Measurements from ENCODE around the gene REPS1.
A peak's percentile ranks its signal among the peaks of the same experiment; 100 is the strongest.

REPS1 gene

GRCh38 chr6:138975815-138976214 is 12.2 kb downstream of the REPS1 start:
- Histone ChIP-seq H3K36me3 (ENCODE audit: control insufficient read depth in 1 of 2, insufficient read depth in 2 of 2, low read length in 2 of 2) (no peaks in the 10 kb centered on the region), H2BK120ac (ENCODE audit: insufficient read depth, low read length, poor library complexity) (no peak overlapping the region), H4K8ac (ENCODE audit: low read depth, low read length) (no peak overlapping the region), H3K14ac (ENCODE audit: low read length) (no peak overlapping the region), H2BK12ac (ENCODE audit: low read length) (no peak overlapping the region), H3K27ac (ENCODE audit: low read depth, low read length) (no peak overlapping the region), H3K4ac (ENCODE audit: low read depth, low read length) (no peak overlapping the region), H3K79me2 (ENCODE audit: control insufficient read depth, insufficient read depth, low read length, poor library complexity) (peaks cover 6% of the 10 kb centered on the region), H3K9me3 (ENCODE audit: insufficient read depth, low read depth, low read length) (no peaks in the 10 kb centered on the region), H3K4me1 (ENCODE audit: control insufficient read depth in 1 of 2, insufficient read depth in 2 of 2, low read length in 2 of 2) (peaks cover 0 to 6% of the 10 kb centered on the region in 2 experiments), H3K23ac (ENCODE audit: low read length) (no peak overlapping the region), H3K4me3 (ENCODE audit: low read depth, low read length) (no peak overlapping the region), H2AK5ac (ENCODE audit: low read length) (no peak overlapping the region), H2AFZ (ENCODE audit: insufficient read depth, low read length, poor library complexity) (no peak overlapping the region), H4K91ac (ENCODE audit: low read depth, low read length) (no peak overlapping the region), H3K27me3 (ENCODE audit: insufficient read depth, low read length) (no peaks in the 10 kb centered on the region), H3K18ac (ENCODE audit: low read length) (no peak overlapping the region), H3K9ac (ENCODE audit: low read length) (no peak overlapping the region), H4K12ac (ENCODE audit: low read depth, low read length) (no peak overlapping the region), H3K79me1 (ENCODE audit: low read length) (no peaks in the 10 kb centered on the region), H3K4me2 (ENCODE audit: low read length) (no peak overlapping the region), H2BK5ac (ENCODE audit: low read depth, low read length, poor library complexity) (no peak overlapping the region)
- WGBS (ENCODE audit: extremely low coverage, insufficient coverage, insufficient read length): no CpG with 5 or more reads among the region's 4 CpGs
- no peak for DNase-seq

GRCh38 chr6:138973466-138974153 is 14.4 kb downstream of the REPS1 start:
- H2BK120ac ChIP-seq (ENCODE audit: insufficient read depth, low read length, poor library complexity): no peak overlapping the region
- no peak overlapping the region for H4K8ac ChIP-seq (ENCODE audit: low read depth, low read length)
- no peaks in the 10 kb centered on the region for H3K36me3 ChIP-seq (ENCODE audit: control insufficient read depth in 1 of 2, insufficient read depth in 2 of 2, low read length in 2 of 2)
- DNase-seq: peak in 1 of 2 donors; percentile 18
- H3K4ac ChIP-seq (ENCODE audit: low read depth, low read length): no peak overlapping the region
- no peak overlapping the region for H3K9ac ChIP-seq (ENCODE audit: low read length)
- no peak overlapping the region for H2AFZ ChIP-seq (ENCODE audit: insufficient read depth, low read length, poor library complexity)
- no peaks in the 10 kb centered on the region for H3K79me1 ChIP-seq (ENCODE audit: low read length)
- no peaks in the 10 kb centered on the region for H3K27me3 ChIP-seq (ENCODE audit: insufficient read depth, low read length)
- no peak overlapping the region for H4K91ac ChIP-seq (ENCODE audit: low read depth, low read length)
- no peak overlapping the region for H4K12ac ChIP-seq (ENCODE audit: low read depth, low read length)
- H2AK5ac ChIP-seq (ENCODE audit: low read length): no peak overlapping the region
- peaks cover 9% of the 10 kb centered on the region for H3K79me2 ChIP-seq (ENCODE audit: control insufficient read depth, insufficient read depth, low read length, poor library complexity)
- no peak overlapping the region for H3K4me3 ChIP-seq (ENCODE audit: low read depth, low read length)
- no peak overlapping the region for H2BK5ac ChIP-seq (ENCODE audit: low read depth, low read length, poor library complexity)
- H2BK12ac ChIP-seq (ENCODE audit: low read length): no peak overlapping the region
- no peak overlapping the region for H3K18ac ChIP-seq (ENCODE audit: low read length)
- no peaks in the 10 kb centered on the region for H3K9me3 ChIP-seq (ENCODE audit: insufficient read depth, low read depth, low read length)
- H3K23ac ChIP-seq (ENCODE audit: low read length): no peak overlapping the region
- H3K4me1 ChIP-seq (ENCODE audit: control insufficient read depth in 1 of 2, insufficient read depth in 2 of 2, low read length in 2 of 2): peaks cover 0 to 6% of the 10 kb centered on the region in 2 experiments
- WGBS (ENCODE audit: extremely low coverage, insufficient coverage, insufficient read length): no CpG with 5 or more reads among the region's 2 CpGs
- H3K14ac ChIP-seq (ENCODE audit: low read length): no peak overlapping the region
- H3K27ac ChIP-seq (ENCODE audit: low read depth, low read length): no peak overlapping the region
- H3K4me2 ChIP-seq (ENCODE audit: low read length): no peak overlapping the region

GRCh38 chr6:138972226-138972665 is 15.8 kb downstream of the REPS1 start:
- Histone ChIP-seq H3K9ac (ENCODE audit: low read length) (no peak overlapping the region), H4K12ac (ENCODE audit: low read depth, low read length) (no peak overlapping the region), H3K36me3 (ENCODE audit: control insufficient read depth in 1 of 2, insufficient read depth in 2 of 2, low read length in 2 of 2) (no peaks in the 10 kb centered on the region), H3K23ac (ENCODE audit: low read length) (no peak overlapping the region), H3K79me1 (ENCODE audit: low read length) (no peaks in the 10 kb centered on the region), H3K4me1 (ENCODE audit: control insufficient read depth in 1 of 2, insufficient read depth in 2 of 2, low read length in 2 of 2) (peaks cover 0 to 6% of the 10 kb centered on the region in 2 experiments), H4K8ac (ENCODE audit: low read depth, low read length) (no peak overlapping the region), H3K79me2 (ENCODE audit: control insufficient read depth, insufficient read depth, low read length, poor library complexity) (peaks cover 9% of the 10 kb centered on the region), H2BK120ac (ENCODE audit: insufficient read depth, low read length, poor library complexity) (no peak overlapping the region), H3K27ac (ENCODE audit: low read depth, low read length) (no peak overlapping the region), H2AFZ (ENCODE audit: insufficient read depth, low read length, poor library complexity) (no peak overlapping the region), H3K4me3 (ENCODE audit: low read depth, low read length) (no peak overlapping the region), H2AK5ac (ENCODE audit: low read length) (no peak overlapping the region), H3K27me3 (ENCODE audit: insufficient read depth, low read length) (no peaks in the 10 kb centered on the region), H2BK12ac (ENCODE audit: low read length) (no peak overlapping the region), H3K9me3 (ENCODE audit: insufficient read depth, low read depth, low read length) (no peaks in the 10 kb centered on the region), H3K4ac (ENCODE audit: low read depth, low read length) (no peak overlapping the region), H3K4me2 (ENCODE audit: low read length) (no peak overlapping the region), H2BK5ac (ENCODE audit: low read depth, low read length, poor library complexity) (no peak overlapping the region), H3K14ac (ENCODE audit: low read length) (no peak overlapping the region), H3K18ac (ENCODE audit: low read length) (no peak overlapping the region), H4K91ac (ENCODE audit: low read depth, low read length) (no peak overlapping the region)
- DNase-seq: peak in 1 of 2 donors; percentile 11
- WGBS (ENCODE audit: extremely low coverage, insufficient coverage, insufficient read length): no CpG with 5 or more reads among the region's 3 CpGs

- peak overlapping the region; percentile 46 for H3K18ac ChIP-seq (ENCODE audit: low read length)
- H3K27me3 ChIP-seq (ENCODE audit: insufficient read depth, low read length): no peaks in the 10 kb centered on the region
- no peaks in the 10 kb centered on the region for H3K79me1 ChIP-seq (ENCODE audit: low read length)
- H3K79me2 ChIP-seq (ENCODE audit: control insufficient read depth, insufficient read depth, low read length, poor library complexity): peaks cover 9% of the 10 kb centered on the region
- H2BK5ac ChIP-seq (ENCODE audit: low read depth, low read length, poor library complexity): no peak overlapping the region
- H3K27ac ChIP-seq (ENCODE audit: low read depth, low read length): no peak overlapping the region
- H2BK120ac ChIP-seq (ENCODE audit: insufficient read depth, low read length, poor library complexity): no peak overlapping the region
- DNase-seq: no peak
- WGBS (ENCODE audit: extremely low coverage, insufficient coverage, insufficient read length): no CpG with 5 or more reads among the region's 3 CpGs
- no peak overlapping the region for H3K14ac ChIP-seq (ENCODE audit: low read length)
- H3K9ac ChIP-seq (ENCODE audit: low read length): no peak overlapping the region
- H2AFZ ChIP-seq (ENCODE audit: insufficient read depth, low read length, poor library complexity): no peak overlapping the region
- no peak overlapping the region for H4K8ac ChIP-seq (ENCODE audit: low read depth, low read length)
- peaks cover 0 to 6% of the 10 kb centered on the region in 2 experiments for H3K4me1 ChIP-seq (ENCODE audit: control insufficient read depth in 1 of 2, insufficient read depth in 2 of 2, low read length in 2 of 2)
- H3K36me3 ChIP-seq (ENCODE audit: control insufficient read depth in 1 of 2, insufficient read depth in 2 of 2, low read length in 2 of 2): no peaks in the 10 kb centered on the region
- H2BK12ac ChIP-seq (ENCODE audit: low read length): no peak overlapping the region
- no peak overlapping the region for H4K12ac ChIP-seq (ENCODE audit: low read depth, low read length)
- H3K4me3 ChIP-seq (ENCODE audit: low read depth, low read length): no peak overlapping the region
- peak overlapping the region; percentile 78 for H3K4ac ChIP-seq (ENCODE audit: low read depth, low read length)
- no peak overlapping the region for H4K91ac ChIP-seq (ENCODE audit: low read depth, low read length)
- H3K23ac ChIP-seq (ENCODE audit: low read length): no peak overlapping the region
- no peak overlapping the region for H3K4me2 ChIP-seq (ENCODE audit: low read length)
- no peak overlapping the region for H2AK5ac ChIP-seq (ENCODE audit: low read length)
- H3K9me3 ChIP-seq (ENCODE audit: insufficient read depth, low read depth, low read length): no peaks in the 10 kb centered on the region
These were observed 16.5 kb downstream of the REPS1 start for GRCh38 chr6:138971601-138972000.

Measured in trophoblast cell (in vitro differentiated cells and primary cell).